Aorta (tissue), 5 donors: ENCODE measurements around the gene PEG3. TPM values are rescaled to one million over a fixed set of nuclear protein-coding genes. Genes with fewer than 3 reads are reported as not detected.

Source experiments
- ATAC-seq: fragments of 200-7000 bp; cut with Tn5 transposase; one replicate; pipeline ENCODE4 v1.9.1; 2022; ENCODE audit warnings: moderate library complexity; ENCODE audit not compliant: low FRiP score
- DNase-seq, 2 donors: peaks; one replicate each; pipeline ENCODE4 v3.0.0-alpha.2; 2020
- H3K27ac ChIP-seq, 2 donors: one replicate each; pipeline ENCODE4 v1.5.1; 2013; ENCODE audit warnings: low read length in 2 of 2, mild to moderate bottlenecking in 2 of 2, moderate library complexity in 2 of 2, control low read depth in 1 of 2, inconsistent platforms in 1 of 2, low read depth in 1 of 2
- H3K27me3 ChIP-seq, 2 donors: one replicate each; pipeline ENCODE4 v1.6.1; 2013; ENCODE audit warnings: control low read depth in 1 of 2, low read length in 1 of 2, mild to moderate bottlenecking in 1 of 2, moderate library complexity in 1 of 2; ENCODE audit not compliant: insufficient read depth in 2 of 2, control insufficient read depth in 1 of 2
- H3K36me3 ChIP-seq, 2 donors: one replicate each; pipeline ENCODE4 v1.6.1; 2013; ENCODE audit warnings: control low read depth in 1 of 2, low read length in 1 of 2, mild to moderate bottlenecking in 1 of 2; ENCODE audit not compliant: insufficient read depth in 2 of 2, control insufficient read depth in 1 of 2
- H3K4me1 ChIP-seq, 2 donors: one replicate each; pipeline ENCODE4 v1.6.1; 2013; ENCODE audit warnings: low read length in 2 of 2, control low read depth in 1 of 2, mild to moderate bottlenecking in 1 of 2, moderate library complexity in 1 of 2; ENCODE audit not compliant: insufficient read depth in 2 of 2, control insufficient read depth in 1 of 2
- H3K4me3 ChIP-seq, 2 donors: one replicate each; pipeline ENCODE4 v1.5.1; 2013; ENCODE audit warnings: low read length in 2 of 2, control low read depth in 1 of 2, mild to moderate bottlenecking in 1 of 2
- H3K9me3 ChIP-seq: one replicate; pipeline ENCODE4 v1.6.1; 2013; ENCODE audit warnings: mild to moderate bottlenecking, low read length; ENCODE audit not compliant: control insufficient read depth
- WGBS, 2 donors: extraction: QIAGEN DNeasy Blood & Tissue Kit; methylation state at CpG; one replicate each; pipeline ENCODE4 v1.1.7; 2013; 5-methylcytosine and 5-hydroxymethylcytosine counted together
- intact Hi-C, 2 donors: fragments of 100-400 bp; cut with DNase I; formaldehyde crosslinking; loops; one replicate each; pipeline versions ENCODE4 v1.14.2 to v1.15.0; 2022
- polyA plus RNA-seq, 2 donors: library from polyadenylated mRNA; stranded (reverse); fragments of 200-250 nt; gene quantifications; one replicate each; pipeline ENCODE4 v1.2.3, GENCODE V29; 2013
- total RNA-seq, 2 donors: library from RNA; stranded (reverse); fragmentation: NEBNext Ultra II Directional; extraction: Animal tissue kit (Norgen Biotek cat#: 25700); gene quantifications; one replicate each; pipeline ENCODE4 v1.2.1, GENCODE V29; 2021
- donor health status: healthy with polysubstance abuse.
- donor health status: Bipolar disorder and iron deficiency.
- donor health status: DM: no; HTN: no; CAD: no.
- donor health status: DM: no; HTN: no; CAD: no.
- donor health status: DM: yes; HTN: yes; CAD: no.

Gene PEG3
- total and polyA plus RNA-seq, 4 donors = 2.3 to 11.6 (median 6.9) TPM

- 74 to 82% methylated on average over 4 of the region's 4 CpGs for WGBS, 2 donors
- no peaks in the 10 kb centered on the region for H3K27me3 ChIP-seq
- intact Hi-C loops = no loop called here
- DNase-seq (no peak), ATAC-seq (no peak)
- H3K4me3 ChIP-seq = no peak overlapping the region
- no peaks in the 10 kb centered on the region for H3K9me3 ChIP-seq
- no peak overlapping the region for H3K27ac ChIP-seq
- H3K4me1 ChIP-seq = no peaks in the 10 kb centered on the region
- no peaks in the 10 kb centered on the region for H3K36me3 ChIP-seq
These were observed 7.6 kb upstream of the PEG3 start for GRCh38 chr19:56848166-56848565.

GRCh38 chr19:56842412-56842811 is 1.9 kb upstream of the PEG3 start:
- no peak overlapping the region for H3K4me3 ChIP-seq
- intact Hi-C loops = no loop called here
- ATAC-seq = no peak
- no peaks in the 10 kb centered on the region for H3K27me3 ChIP-seq
- no peaks in the 10 kb centered on the region for H3K9me3 ChIP-seq
- no peak overlapping the region for H3K27ac ChIP-seq
- no peak for DNase-seq
- no peaks in the 10 kb centered on the region for H3K4me1 ChIP-seq
- H3K36me3 ChIP-seq = no peaks in the 10 kb centered on the region
- WGBS, 2 donors = 94 to 95% methylated on average over 1 of the region's 1 CpG

- intact Hi-C loops = no loop called here
- Histone ChIP-seq H3K27me3 (no peaks in the 10 kb centered on the region), H3K9me3 (no peaks in the 10 kb centered on the region), H3K4me3 (no peak overlapping the region), H3K4me1 (no peaks in the 10 kb centered on the region), H3K36me3 (no peaks in the 10 kb centered on the region), H3K27ac (no peak overlapping the region)
- 48 to 62% methylated on average over 12 of the region's 12 CpGs for WGBS, 2 donors
- ATAC-seq = no peak
- DNase-seq = no peak
These were observed 642 bp upstream of the PEG3 start for GRCh38 chr19:56841193-56841543.

GRCh38 chr19:56839652-56840450 is 675 bp downstream of the PEG3 start:
- intact Hi-C loops = no loop called here
- Histone ChIP-seq H3K27me3 (no peaks in the 10 kb centered on the region), H3K9me3 (no peaks in the 10 kb centered on the region), H3K36me3 (no peaks in the 10 kb centered on the region), H3K4me3 (peak overlapping the region in 1 of 2 donors; percentile 7), H3K4me1 (no peaks in the 10 kb centered on the region), H3K27ac (peak overlapping the region in 1 of 2 donors; percentile 31)
- ATAC-seq (peak; percentile 79), DNase-seq (peak; percentile 96)
- 39 to 52% methylated on average over 45 to 48 of the region's 48 CpGs for WGBS, 2 donors

GRCh38 chr19:56838909-56839651 is 1.4 kb downstream of the PEG3 start:
- no peaks in the 10 kb centered on the region for H3K4me1 ChIP-seq
- ATAC-seq (peak; percentile 86), DNase-seq (peak; percentile 96 to 98)
- H3K36me3 ChIP-seq = no peaks in the 10 kb centered on the region
- no peaks in the 10 kb centered on the region for H3K9me3 ChIP-seq
- H3K27ac ChIP-seq = no peak overlapping the region
- intact Hi-C loops = no loop called here
- 44 to 45% methylated on average over 34 of the region's 34 CpGs for WGBS, 2 donors
- no peak overlapping the region for H3K4me3 ChIP-seq
- no peaks in the 10 kb centered on the region for H3K27me3 ChIP-seq

GRCh38 chr19:56838024-56838908 is 2.3 kb downstream of the PEG3 start:
- no peaks in the 10 kb centered on the region for H3K36me3 ChIP-seq
- peak; percentile 73 to 90 for DNase-seq
- H3K9me3 ChIP-seq = no peaks in the 10 kb centered on the region
- peak; percentile 70 for ATAC-seq
- 41 to 45% methylated on average over 43 to 44 of the region's 44 CpGs for WGBS, 2 donors
- intact Hi-C loops = no loop called here
- peak overlapping the region in 1 of 2 donors; percentile 4 for H3K4me3 ChIP-seq
- peak overlapping the region; percentile 25 to 81 for H3K27ac ChIP-seq
- H3K4me1 ChIP-seq = no peaks in the 10 kb centered on the region
- no peaks in the 10 kb centered on the region for H3K27me3 ChIP-seq

GRCh38 chr19:56837492-56838023 is 3.0 kb downstream of the PEG3 start:
- Histone ChIP-seq H3K27me3 (no peaks in the 10 kb centered on the region), H3K27ac (peak overlapping the region in 1 of 2 donors; percentile 19), H3K4me3 (no peak overlapping the region), H3K4me1 (no peaks in the 10 kb centered on the region), H3K9me3 (no peaks in the 10 kb centered on the region), H3K36me3 (no peaks in the 10 kb centered on the region)
- intact Hi-C loops = no loop called here
- peak; percentile 62 for ATAC-seq
- peak; percentile 88 to 92 for DNase-seq
- 39 to 45% methylated on average over 25 of the region's 25 CpGs for WGBS, 2 donors

- H3K27me3 ChIP-seq = no peaks in the 10 kb centered on the region
- WGBS, 2 donors = 47 to 49% methylated on average over 6 of the region's 6 CpGs
- H3K36me3 ChIP-seq = no peaks in the 10 kb centered on the region
- H3K27ac ChIP-seq = peak overlapping the region in 1 of 2 donors; percentile 10
- intact Hi-C loops = no loop called here
- no peaks in the 10 kb centered on the region for H3K9me3 ChIP-seq
- DNase-seq (no peak), ATAC-seq (no peak)
- no peaks in the 10 kb centered on the region for H3K4me1 ChIP-seq
- H3K4me3 ChIP-seq = no peak overlapping the region
These were observed 3.5 kb downstream of the PEG3 start for GRCh38 chr19:56837004-56837403.
